BJ (cell line): ENCODE data around the gene NPAS2. TPM values are rescaled to one million over a fixed set of nuclear protein-coding genes. Genes with fewer than 3 reads are reported as not detected.

Experiments
- CTCF ChIA-PET: fragments of 350-600 bp; formaldehyde crosslinking; extraction: SDS; loops from one replicate; lab custom pipeline; 2021; ENCODE audit warnings: antibody characterized with exemption, inconsistent platforms; lab: Yijun Ruan, JAX
- POLR2A ChIA-PET: fragments of 300-600 bp; sonication (Branson Sonifier 250); formaldehyde crosslinking; extraction: SDS; loops from one replicate; lab custom pipeline; 2021; ENCODE audit warnings: antibody characterized with exemption; lab: Charles Lee
- DNase-seq: peaks from one replicate; pipeline ENCODE4 v3.0.0-alpha.2; 2011; ENCODE audit warnings: low read depth
- H3K27me3 ChIP-seq: 2 replicates; pipeline ENCODE4 v1.6.0; 2011; ENCODE audit warnings: low read length; ENCODE audit not compliant: control insufficient read depth, insufficient read depth
- H3K36me3 ChIP-seq: 2 replicates; pipeline ENCODE4 v1.5.1; 2011; ENCODE audit warnings: low read length; ENCODE audit not compliant: control insufficient read depth, insufficient read depth
- H3K4me3 ChIP-seq: 2 replicates; pipeline ENCODE4 v1.5.1; 2011; ENCODE audit warnings: low read depth, mild to moderate bottlenecking, control low read depth, low read length
- CTCF ChIP-seq: IDR thresholded peaks from 2 replicates; pipeline ENCODE4 v1.5.1; 2011; ENCODE audit warnings: low read depth, mild to moderate bottlenecking, control low read depth, inconsistent platforms, low read length, moderate library complexity; ENCODE audit not compliant: insufficient read depth
- polyA plus RNA-seq: library from polyadenylated mRNA; depleted of rRNA; stranded (reverse); fragments of >200 nt; gene quantifications from 2 replicates; pipeline ENCODE4 v1.2.3, GENCODE V29; 2011

The NPAS2 gene
- polyA plus RNA-seq, 1 experiment = 13.1 TPM

GRCh38 chr2:100967716-100968115 lies 147.8 kb downstream of the NPAS2 start:
- DNase-seq = no peak
- no peaks in the 10 kb centered on the region for H3K27me3 ChIP-seq
- POLR2A ChIA-PET = no interaction called here
- H3K36me3 ChIP-seq = peaks cover 9% of the 10 kb centered on the region
- H3K4me3 ChIP-seq = no peak overlapping the region
- CTCF ChIA-PET = interaction anchor here (0.6 to 3.7 kb wide), 2 partner anchors 194 to 238 kb away, joined by 3 to 16 read pairs; no protein-coding TSS in a partner anchor
- no peak for TF ChIP-seq CTCF

- TF ChIP-seq CTCF = no peak
- POLR2A ChIA-PET = no interaction called here
- CTCF ChIA-PET = interaction anchor here (0.6 kb wide), 1 partner anchor 193 kb away, joined by 3 read pairs; no protein-coding TSS in a partner anchor
- no peak for DNase-seq
- Histone ChIP-seq H3K4me3 (no peak overlapping the region), H3K27me3 (no peaks in the 10 kb centered on the region), H3K36me3 (peaks cover 9% of the 10 kb centered on the region)
Observed at GRCh38 chr2:100968146-100969145, 148.5 kb downstream of the NPAS2 start.

- no peak for TF ChIP-seq CTCF
- Histone ChIP-seq H3K27me3 (no peaks in the 10 kb centered on the region), H3K4me3 (no peak overlapping the region), H3K36me3 (peaks cover 13% of the 10 kb centered on the region)
- CTCF ChIA-PET = no interaction called here
- POLR2A ChIA-PET = no interaction called here
- DNase-seq = no peak
Observed at GRCh38 chr2:100969998-100970397, 150.1 kb downstream of the NPAS2 start.

GRCh38 chr2:100971221-100971620 lies 151.3 kb downstream of the NPAS2 start:
- ChIA-PET POLR2A (no interaction called here), CTCF (no interaction called here)
- no peaks in the 10 kb centered on the region for H3K27me3 ChIP-seq
- no peak for DNase-seq
- peaks cover 15% of the 10 kb centered on the region for H3K36me3 ChIP-seq
- no peak for TF ChIP-seq CTCF
- H3K4me3 ChIP-seq = no peak overlapping the region

DNA sequence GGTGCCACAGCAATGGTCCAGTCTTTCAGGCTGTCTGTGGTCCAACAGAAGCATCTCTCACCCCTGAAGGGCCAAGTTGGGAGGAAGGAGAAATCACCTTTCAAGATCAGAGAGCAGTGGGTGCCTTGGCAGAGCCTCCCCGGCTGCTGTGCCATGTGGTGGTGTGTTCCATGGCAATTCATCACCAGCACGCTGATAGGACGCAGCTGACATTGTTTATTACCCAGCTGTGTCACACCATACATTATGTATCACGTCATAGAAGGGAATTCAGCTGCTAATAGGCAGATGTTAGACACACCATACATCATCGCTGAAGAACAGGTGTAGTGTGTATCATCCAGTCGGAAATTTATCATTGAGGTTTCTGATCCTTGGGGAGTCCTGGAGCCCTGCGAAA lies 152.5 kb downstream of the NPAS2 start:
- ChIA-PET CTCF (interaction anchor here (0.6 to 1.1 kb wide), 3 partner anchors 13 to 243 kb away, joined by 3 read pairs; no protein-coding TSS in a partner anchor), POLR2A (no interaction called here)
- peaks cover 18% of the 10 kb centered on the region for H3K36me3 ChIP-seq
- no peak for DNase-seq
- H3K4me3 ChIP-seq = no peak overlapping the region
- H3K27me3 ChIP-seq = no peaks in the 10 kb centered on the region
- no peak for TF ChIP-seq CTCF
